T-helper 1 cell treated with Interleukin-12 subunit alpha and Interleukin-12 subunit beta and Interleukin-4 antibody, amounts not matched to agents 30 μg/mL and 1 μg/mL, for 36 hours (primary cell): ENCODE results near the gene CLCN7.

Experiments
- H3K27ac Mint-ChIP-seq: one replicate; pipeline ENCODE4 v1.8.0; 2021; ENCODE audit warnings: mild to moderate bottlenecking, mixed read lengths
- H3K27me3 Mint-ChIP-seq: one replicate; pipeline ENCODE4 v1.8.0; 2021; ENCODE audit warnings: low read depth, mixed read lengths
- H3K36me3 Mint-ChIP-seq: one replicate; pipeline ENCODE4 v1.8.0; 2021; ENCODE audit warnings: low read depth, mixed read lengths
- H3K4me1 Mint-ChIP-seq: one replicate; pipeline ENCODE4 v1.8.0; 2021; ENCODE audit warnings: low read depth, mixed read lengths
- H3K4me3 Mint-ChIP-seq: one replicate; pipeline ENCODE4 v1.8.0; 2021; ENCODE audit warnings: mild to moderate bottlenecking, moderate library complexity, mixed read lengths
- H3K9me3 Mint-ChIP-seq: one replicate; pipeline ENCODE4 v1.8.0; 2021; ENCODE audit warnings: mixed read lengths

The CLCN7 gene

GRCh38 chr16:1508494-1509187, 33.8 kb upstream of the CLCN7 start:
- H3K36me3 Mint-ChIP-seq: peaks cover 10% of the 10 kb centered on the region
- no peak overlapping the region for H3K27ac Mint-ChIP-seq
- no peak overlapping the region for H3K4me3 Mint-ChIP-seq
- no peaks in the 10 kb centered on the region for H3K9me3 Mint-ChIP-seq
- H3K27me3 Mint-ChIP-seq: no peaks in the 10 kb centered on the region
- no peaks in the 10 kb centered on the region for H3K4me1 Mint-ChIP-seq

- Mint-ChIP-seq H3K36me3 (peaks cover 9% of the 10 kb centered on the region), H3K27ac (no peak overlapping the region), H3K27me3 (no peaks in the 10 kb centered on the region), H3K9me3 (no peaks in the 10 kb centered on the region), H3K4me3 (no peak overlapping the region), H3K4me1 (no peaks in the 10 kb centered on the region)
Observed at GRCh38 chr16:1506494-1507213, 31.8 kb upstream of the CLCN7 start.

- no peaks in the 10 kb centered on the region for H3K4me1 Mint-ChIP-seq
- H3K9me3 Mint-ChIP-seq: no peaks in the 10 kb centered on the region
- H3K36me3 Mint-ChIP-seq: peaks cover 9% of the 10 kb centered on the region
- no peak overlapping the region for H3K27ac Mint-ChIP-seq
- no peaks in the 10 kb centered on the region for H3K27me3 Mint-ChIP-seq
- no peak overlapping the region for H3K4me3 Mint-ChIP-seq
Observed at GRCh38 chr16:1505912-1506311, 31.1 kb upstream of the CLCN7 start.

- Mint-ChIP-seq H3K36me3 (peaks cover 7% of the 10 kb centered on the region), H3K4me3 (no peak overlapping the region), H3K9me3 (no peaks in the 10 kb centered on the region), H3K27ac (no peak overlapping the region), H3K27me3 (no peaks in the 10 kb centered on the region), H3K4me1 (no peaks in the 10 kb centered on the region)
Observed at GRCh38 chr16:1505073-1505844, 30.4 kb upstream of the CLCN7 start.

- no peaks in the 10 kb centered on the region for H3K4me1 Mint-ChIP-seq
- H3K27ac Mint-ChIP-seq: no peak overlapping the region
- no peak overlapping the region for H3K4me3 Mint-ChIP-seq
- H3K9me3 Mint-ChIP-seq: no peaks in the 10 kb centered on the region
- peaks cover 6% of the 10 kb centered on the region for H3K36me3 Mint-ChIP-seq
- H3K27me3 Mint-ChIP-seq: no peaks in the 10 kb centered on the region
Observed at GRCh38 chr16:1503110-1503955, 28.5 kb upstream of the CLCN7 start.

- Mint-ChIP-seq H3K27me3 (no peaks in the 10 kb centered on the region), H3K4me1 (no peaks in the 10 kb centered on the region), H3K4me3 (no peak overlapping the region), H3K36me3 (peaks cover 3% of the 10 kb centered on the region), H3K27ac (no peak overlapping the region), H3K9me3 (no peaks in the 10 kb centered on the region)
Observed at GRCh38 chr16:1502092-1503004, 27.5 kb upstream of the CLCN7 start.

GRCh38 chr16:1501630-1502029, 26.8 kb upstream of the CLCN7 start:
- no peaks in the 10 kb centered on the region for H3K9me3 Mint-ChIP-seq
- no peaks in the 10 kb centered on the region for H3K4me1 Mint-ChIP-seq
- peaks cover 6% of the 10 kb centered on the region for H3K36me3 Mint-ChIP-seq
- no peak overlapping the region for H3K27ac Mint-ChIP-seq
- no peak overlapping the region for H3K4me3 Mint-ChIP-seq
- no peaks in the 10 kb centered on the region for H3K27me3 Mint-ChIP-seq

GRCh38 chr16:1500465-1501150, 25.8 kb upstream of the CLCN7 start:
- H3K4me3 Mint-ChIP-seq: no peak overlapping the region

GRCh38 chr16:1499756-1500464, 25.1 kb upstream of the CLCN7 start:
- H3K4me1 Mint-ChIP-seq: no peaks in the 10 kb centered on the region
- H3K27ac Mint-ChIP-seq: no peak overlapping the region
- no peak overlapping the region for H3K4me3 Mint-ChIP-seq
- H3K36me3 Mint-ChIP-seq: peaks cover 7% of the 10 kb centered on the region
- H3K27me3 Mint-ChIP-seq: no peaks in the 10 kb centered on the region
- no peaks in the 10 kb centered on the region for H3K9me3 Mint-ChIP-seq

More at GRCh38 chr16:1500465-1501150, 25.8 kb upstream of the CLCN7 start:
- H3K9me3 Mint-ChIP-seq: no peaks in the 10 kb centered on the region
- H3K36me3 Mint-ChIP-seq: peaks cover 7% of the 10 kb centered on the region
- no peak overlapping the region for H3K27ac Mint-ChIP-seq
- H3K27me3 Mint-ChIP-seq: no peaks in the 10 kb centered on the region
- no peaks in the 10 kb centered on the region for H3K4me1 Mint-ChIP-seq

- H3K4me1 Mint-ChIP-seq: no peaks in the 10 kb centered on the region
- peaks cover 7% of the 10 kb centered on the region for H3K36me3 Mint-ChIP-seq
- no peak overlapping the region for H3K27ac Mint-ChIP-seq
- no peaks in the 10 kb centered on the region for H3K9me3 Mint-ChIP-seq
- H3K4me3 Mint-ChIP-seq: no peak overlapping the region
- no peaks in the 10 kb centered on the region for H3K27me3 Mint-ChIP-seq
Observed at GRCh38 chr16:1498899-1499676, 24.3 kb upstream of the CLCN7 start.

GRCh38 chr16:1497014-1497598, 22.3 kb upstream of the CLCN7 start:
- no peaks in the 10 kb centered on the region for H3K27me3 Mint-ChIP-seq
- H3K9me3 Mint-ChIP-seq: no peaks in the 10 kb centered on the region
- H3K4me3 Mint-ChIP-seq: no peak overlapping the region
- H3K27ac Mint-ChIP-seq: no peak overlapping the region
- H3K4me1 Mint-ChIP-seq: peaks cover 10% of the 10 kb centered on the region
- peaks cover 7% of the 10 kb centered on the region for H3K36me3 Mint-ChIP-seq

GRCh38 chr16:1496464-1496863, 21.6 kb upstream of the CLCN7 start:
- no peak overlapping the region for H3K27ac Mint-ChIP-seq

More at GRCh38 chr16:1496464-1496863, 21.6 kb upstream of the CLCN7 start:
- Mint-ChIP-seq H3K4me1 (peaks cover 10% of the 10 kb centered on the region), H3K9me3 (no peaks in the 10 kb centered on the region), H3K36me3 (peaks cover 7% of the 10 kb centered on the region), H3K27me3 (no peaks in the 10 kb centered on the region), H3K4me3 (no peak overlapping the region)
